Smooth muscle cell (in vitro differentiated cells): Measurements from ENCODE around the gene PDLIM3. TPM values are rescaled to one million over a fixed set of nuclear protein-coding genes. Genes with fewer than 3 reads are reported as not detected.

Source experiments
- DNase-seq: peaks from one replicate; lab custom pipeline; 2025; ENCODE audit not compliant: unreplicated experiment; lab: John Stamatoyannopoulos, UW
- H2AFZ ChIP-seq: fragments of 200-600 bp; sonication (generic); 2 replicates; pipeline ENCODE4 v1.6.0; 2016; ENCODE audit warnings: antibody characterized with exemption, low read depth, mild to moderate bottlenecking
- H3F3A ChIP-seq: fragments of 200-600 bp; sonication (generic); 2 replicates; pipeline ENCODE4 v1.6.0; 2017; ENCODE audit warnings: antibody characterized with exemption, low read depth
- H3K27ac ChIP-seq: fragments of 200-600 bp; sonication (generic); 2 replicates; pipeline ENCODE4 v1.5.1; 2016; ENCODE audit warnings: low read depth, mild to moderate bottlenecking
- H3K27me3 ChIP-seq: fragments of 200-600 bp; sonication (generic); 2 replicates; pipeline ENCODE4 v1.6.1; 2016; ENCODE audit warnings: low read depth, mild to moderate bottlenecking
- H3K36me3 ChIP-seq: fragments of 200-600 bp; sonication (generic); 2 replicates; pipeline ENCODE4 v1.5.1; 2016; ENCODE audit warnings: low read depth
- H3K4me1 ChIP-seq: fragments of 200-600 bp; sonication (generic); 2 replicates; pipeline ENCODE4 v1.5.1; 2016; ENCODE audit warnings: low read depth
- H3K4me2 ChIP-seq: fragments of 200-600 bp; sonication (generic); 2 replicates; pipeline ENCODE4 v1.6.0; 2016; ENCODE audit warnings: mild to moderate bottlenecking
- H3K4me3 ChIP-seq: fragments of 200-600 bp; sonication (generic); 2 replicates; pipeline ENCODE4 v1.5.1; 2016; ENCODE audit warnings: mild to moderate bottlenecking
- H3K79me2 ChIP-seq: fragments of 200-600 bp; sonication (generic); 2 replicates; pipeline ENCODE4 v1.6.0; 2016; ENCODE audit warnings: low read depth, mild to moderate bottlenecking
- H3K9ac ChIP-seq: fragments of 200-600 bp; sonication (generic); 2 replicates; pipeline ENCODE4 v1.6.0; 2016; ENCODE audit warnings: low read depth
- H3K9me3 ChIP-seq: fragments of 200-600 bp; sonication (generic); replicated peaks from 2 replicates; pipeline ENCODE4 v1.5.1; 2016; ENCODE audit warnings: low read depth
- H4K20me1 ChIP-seq: fragments of 200-600 bp; sonication (generic); 2 replicates; pipeline ENCODE4 v1.6.0; 2016; ENCODE audit warnings: low read depth
- WGBS: methylation state at CpG from one replicate; pipeline ENCODE4 v1.1.7; 2016; ENCODE audit warnings: low lambda C conversion rate; 5-methylcytosine and 5-hydroxymethylcytosine counted together
- polyA plus RNA-seq: library from polyadenylated mRNA; unstranded; fragments of >200 nt; fragmentation: Nextera tagmentation; extraction: Ambion mirVana; gene quantifications from 2 replicates; pipeline ENCODE4 v1.2.1, GENCODE V29; 2016
- total RNA-seq: library from RNA; depleted of rRNA; stranded (reverse); fragments of >200 nt; gene quantifications from 2 replicates; pipeline ENCODE4 v1.2.3, GENCODE V29; 2014
- TF ChIP-seq, protein P1 (sequence below): fragments of 200-600 bp; sonication (generic); IDR thresholded peaks from 2 replicates; pipeline ENCODE4 v1.5.1; 2017; ENCODE audit warnings: borderline replicate concordance, mild to moderate bottlenecking, antibody characterized with exemption; ENCODE audit not compliant: insufficient read depth, poor library complexity, severe bottlenecking

Gene PDLIM3
- total and polyA plus RNA-seq, 2 experiments from 2014 or later: 356 to 691 TPM

- Histone ChIP-seq H3K4me3 (no peak overlapping the region), H3K27me3 (no peaks in the 10 kb centered on the region), H3K4me1 (no peaks in the 10 kb centered on the region), H4K20me1 (no peaks in the 10 kb centered on the region), H3K9me3 (no peaks in the 10 kb centered on the region), H2AFZ (no peak overlapping the region), H3K79me2 (no peaks in the 10 kb centered on the region), H3F3A (no peaks in the 10 kb centered on the region), H3K9ac (no peak overlapping the region), H3K36me3 (no peaks in the 10 kb centered on the region), H3K27ac (no peak overlapping the region), H3K4me2 (no peak overlapping the region)
- TF ChIP-seq, protein P1, sequence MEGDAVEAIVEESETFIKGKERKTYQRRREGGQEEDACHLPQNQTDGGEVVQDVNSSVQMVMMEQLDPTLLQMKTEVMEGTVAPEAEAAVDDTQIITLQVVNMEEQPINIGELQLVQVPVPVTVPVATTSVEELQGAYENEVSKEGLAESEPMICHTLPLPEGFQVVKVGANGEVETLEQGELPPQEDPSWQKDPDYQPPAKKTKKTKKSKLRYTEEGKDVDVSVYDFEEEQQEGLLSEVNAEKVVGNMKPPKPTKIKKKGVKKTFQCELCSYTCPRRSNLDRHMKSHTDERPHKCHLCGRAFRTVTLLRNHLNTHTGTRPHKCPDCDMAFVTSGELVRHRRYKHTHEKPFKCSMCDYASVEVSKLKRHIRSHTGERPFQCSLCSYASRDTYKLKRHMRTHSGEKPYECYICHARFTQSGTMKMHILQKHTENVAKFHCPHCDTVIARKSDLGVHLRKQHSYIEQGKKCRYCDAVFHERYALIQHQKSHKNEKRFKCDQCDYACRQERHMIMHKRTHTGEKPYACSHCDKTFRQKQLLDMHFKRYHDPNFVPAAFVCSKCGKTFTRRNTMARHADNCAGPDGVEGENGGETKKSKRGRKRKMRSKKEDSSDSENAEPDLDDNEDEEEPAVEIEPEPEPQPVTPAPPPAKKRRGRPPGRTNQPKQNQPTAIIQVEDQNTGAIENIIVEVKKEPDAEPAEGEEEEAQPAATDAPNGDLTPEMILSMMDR: no peak
- WGBS: 86% methylated on average over 2 of the region's 2 CpGs
- DNase-seq: no peak
Measured at GRCh38 chr4:185488650-185489049, 46.7 kb downstream of the PDLIM3 start.

- Histone ChIP-seq H3K4me2 (no peak overlapping the region), H3K4me1 (no peaks in the 10 kb centered on the region), H3K9ac (no peak overlapping the region), H3K36me3 (no peaks in the 10 kb centered on the region), H4K20me1 (no peaks in the 10 kb centered on the region), H3K4me3 (no peak overlapping the region), H3F3A (no peaks in the 10 kb centered on the region), H3K79me2 (no peaks in the 10 kb centered on the region), H2AFZ (no peak overlapping the region), H3K27me3 (peaks cover 19% of the 10 kb centered on the region), H3K9me3 (no peaks in the 10 kb centered on the region), H3K27ac (no peak overlapping the region)
- DNase-seq: no peak
- WGBS: 90% methylated on average over 2 of the region's 2 CpGs
- TF ChIP-seq, protein P1: no peak
Measured at GRCh38 chr4:185481401-185481800, 53.9 kb downstream of the PDLIM3 start.

GRCh38 chr4:185480016-185480732 lies 55.1 kb downstream of the PDLIM3 start:
- no peak overlapping the region for H3K4me3 ChIP-seq
- H3K9me3 ChIP-seq: no peaks in the 10 kb centered on the region
- no peaks in the 10 kb centered on the region for H3K79me2 ChIP-seq
- H3K9ac ChIP-seq: no peak overlapping the region
- H2AFZ ChIP-seq: no peak overlapping the region
- no peak overlapping the region for H3K27ac ChIP-seq
- H3K27me3 ChIP-seq: peaks cover 19% of the 10 kb centered on the region
- H3F3A ChIP-seq: no peaks in the 10 kb centered on the region
- no peak for DNase-seq
- H4K20me1 ChIP-seq: no peaks in the 10 kb centered on the region
- 63% methylated on average over 15 of the region's 15 CpGs for WGBS
- no peak overlapping the region for H3K4me2 ChIP-seq
- TF ChIP-seq, protein P1: no peak
- no peaks in the 10 kb centered on the region for H3K4me1 ChIP-seq
- H3K36me3 ChIP-seq: no peaks in the 10 kb centered on the region

GRCh38 chr4:185479507-185479971 lies 55.8 kb downstream of the PDLIM3 start:
- TF ChIP-seq, protein P1: no peak
- H3K36me3 ChIP-seq: no peaks in the 10 kb centered on the region
- H3K9me3 ChIP-seq: no peaks in the 10 kb centered on the region
- H4K20me1 ChIP-seq: no peaks in the 10 kb centered on the region
- H3F3A ChIP-seq: no peaks in the 10 kb centered on the region
- H2AFZ ChIP-seq: no peak overlapping the region
- H3K4me1 ChIP-seq: no peaks in the 10 kb centered on the region
- no peak for DNase-seq
- no peak overlapping the region for H3K27ac ChIP-seq
- no peak overlapping the region for H3K9ac ChIP-seq
- H3K4me3 ChIP-seq: no peak overlapping the region
- 83% methylated on average over 1 of the region's 1 CpG for WGBS
- peaks cover 19% of the 10 kb centered on the region for H3K27me3 ChIP-seq
- no peak overlapping the region for H3K4me2 ChIP-seq
- no peaks in the 10 kb centered on the region for H3K79me2 ChIP-seq
